Testis (tissue), 3 donors: Measurements from ENCODE around the gene ANAPC16. TPM values are rescaled to one million over a fixed set of nuclear protein-coding genes. Genes with fewer than 3 reads are reported as not detected.

Experiments used
- DNase-seq: peaks from one replicate; pipeline ENCODE4 v3.0.0-alpha.2; 2019
- H3K27ac ChIP-seq, 2 donors: fragments of 200-600 bp; sonication (generic); one replicate each; pipeline ENCODE4 v1.5.1; 2019
- H3K27me3 ChIP-seq: fragments of 200-600 bp; sonication (generic); one replicate; pipeline ENCODE4 v1.5.1; 2019
- H3K36me3 ChIP-seq: fragments of 200-600 bp; sonication (generic); one replicate; pipeline ENCODE4 v1.5.1; 2017; ENCODE audit warnings: low read depth; ENCODE audit errors: missing control alignments
- H3K4me1 ChIP-seq: fragments of 200-600 bp; sonication (generic); one replicate; pipeline ENCODE4 v1.5.1; 2019
- H3K4me3 ChIP-seq, 2 donors: fragments of 200-600 bp; sonication (generic); one replicate each; pipeline ENCODE4 v1.5.1; 2017 to 2019
- H3K9me3 ChIP-seq: fragments of 200-600 bp; sonication (generic); one replicate; pipeline ENCODE4 v1.5.1; 2017
- CTCF ChIP-seq, 3 experiments: fragments of 450-650 bp in 2 of 3; fragments of 200-600 bp in 1 of 3; sonication (generic) in 1 of 3; IDR thresholded peaks; one replicate each; pipeline ENCODE4 v1.5.1; 2016 to 2019; ENCODE audit warnings: antibody characterized with exemption in 3 of 3, mild to moderate bottlenecking in 2 of 3, moderate library complexity in 1 of 3
- POLR2A ChIP-seq: fragments of 450-650 bp; IDR thresholded peaks from one replicate; pipeline ENCODE4 v1.6.1; 2017; ENCODE audit warnings: antibody characterized with exemption, mild to moderate bottlenecking, moderate library complexity
- WGBS, 2 donors: methylation state at CpG; one replicate each; pipeline ENCODE4 v1.1.5; 2018; 5-methylcytosine and 5-hydroxymethylcytosine counted together
- intact Hi-C: fragments of 100-400 bp; cut with DNase I; formaldehyde crosslinking; loops from one replicate; pipeline ENCODE4 v1.15.1; 2023; ENCODE audit warnings: low total_unique reads
- polyA plus RNA-seq: library from polyadenylated mRNA; stranded (reverse); fragments of 350-450 nt; fragmentation: Illumina TruSeq; extraction: RNeasy Lipid Tissue Mini Kit (QIAGEN cat#74804); gene quantifications from one replicate; pipeline ENCODE4 v1.2.3, GENCODE V29; 2014; ENCODE audit warnings: low read depth, low replicate concordance; ENCODE audit not compliant: insufficient read depth
- total RNA-seq, 2 donors: library from RNA; depleted of rRNA; stranded (reverse); fragments of >200 nt; gene quantifications; one replicate each; pipeline ENCODE4 v1.2.3, GENCODE V29; 2016

Gene ANAPC16
- total and polyA plus RNA-seq, 3 donors from 2014 or later: 43.8 to 96.0 (median 47.9) TPM

- no peaks in the 10 kb centered on the region for H3K4me1 ChIP-seq
- 92 to 100% methylated on average over 2 of the region's 2 CpGs for WGBS, 2 donors
- no peaks in the 10 kb centered on the region for H3K36me3 ChIP-seq
- no peaks in the 10 kb centered on the region for H3K27me3 ChIP-seq
- DNase-seq: no peak
- no peak for TF ChIP-seq CTCF (IDR thresholded peaks at IDR 0.05)
- TF ChIP-seq POLR2A: no peak
- intact Hi-C loops: no loop called here
- H3K9me3 ChIP-seq: no peaks in the 10 kb centered on the region
- H3K27ac ChIP-seq: no peak overlapping the region
- no peak overlapping the region for H3K4me3 ChIP-seq
These were observed 20.9 kb upstream of the ANAPC16 start for GRCh38 chr10:72194949-72195348.

- peaks cover 9% of the 10 kb centered on the region for H3K4me1 ChIP-seq
- no peak for DNase-seq
- intact Hi-C loops: no loop called here
- TF ChIP-seq CTCF (IDR thresholded peaks at IDR 0.05): no peak
- no peak for TF ChIP-seq POLR2A
- H3K4me3 ChIP-seq: no peak overlapping the region
- H3K27ac ChIP-seq: no peak overlapping the region
- no peaks in the 10 kb centered on the region for H3K27me3 ChIP-seq
- no peaks in the 10 kb centered on the region for H3K9me3 ChIP-seq
- no peaks in the 10 kb centered on the region for H3K36me3 ChIP-seq
- WGBS, 2 donors: 92 to 96% methylated on average over 3 of the region's 3 CpGs
These were observed 14.9 kb upstream of the ANAPC16 start for GRCh38 chr10:72200883-72201282.

GRCh38 chr10:72201293-72201692 is 14.5 kb upstream of the ANAPC16 start:
- DNase-seq: no peak
- no peaks in the 10 kb centered on the region for H3K27me3 ChIP-seq
- no peak overlapping the region for H3K27ac ChIP-seq
- H3K36me3 ChIP-seq: no peaks in the 10 kb centered on the region
- no peaks in the 10 kb centered on the region for H3K9me3 ChIP-seq
- no peak overlapping the region for H3K4me3 ChIP-seq
- 86 to 97% methylated on average over 5 of the region's 5 CpGs for WGBS, 2 donors
- intact Hi-C loops: no loop called here
- H3K4me1 ChIP-seq: peaks cover 9% of the 10 kb centered on the region
- TF ChIP-seq CTCF (IDR thresholded peaks at IDR 0.05) (no peak), POLR2A (no peak)

- H3K36me3 ChIP-seq: no peaks in the 10 kb centered on the region
- H3K4me1 ChIP-seq: peaks cover 9% of the 10 kb centered on the region
- TF ChIP-seq POLR2A (no peak), CTCF (IDR thresholded peaks at IDR 0.05) (no peak)
- H3K9me3 ChIP-seq: no peaks in the 10 kb centered on the region
- peak overlapping the region; percentile 53 to 69 for H3K27ac ChIP-seq
- H3K27me3 ChIP-seq: no peaks in the 10 kb centered on the region
- intact Hi-C loops: no loop called here
- WGBS, 2 donors: 68 to 72% methylated on average over 9 of the region's 9 CpGs
- DNase-seq: no peak
- no peak overlapping the region for H3K4me3 ChIP-seq
These were observed 11.5 kb upstream of the ANAPC16 start for GRCh38 chr10:72204296-72204695.

- H3K4me3 ChIP-seq: no peak overlapping the region
- no peaks in the 10 kb centered on the region for H3K36me3 ChIP-seq
- 76 to 84% methylated on average over 1 of the region's 1 CpG for WGBS, 2 donors
- intact Hi-C loops: no loop called here
- H3K4me1 ChIP-seq: peaks cover 9% of the 10 kb centered on the region
- H3K9me3 ChIP-seq: no peaks in the 10 kb centered on the region
- no peak for DNase-seq
- no peaks in the 10 kb centered on the region for H3K27me3 ChIP-seq
- TF ChIP-seq CTCF (IDR thresholded peaks at IDR 0.05) (no peak), POLR2A (no peak)
- H3K27ac ChIP-seq: peak overlapping the region; percentile 53 to 69
These were observed 11.1 kb upstream of the ANAPC16 start for GRCh38 chr10:72204724-72205123.
